Loucy (cell line): ENCODE measurements around the gene LMNTD2.

Source experiments
- H2AFZ ChIP-seq: fragments of 200-600 bp; sonication (generic); 2 replicates; pipeline ENCODE4 v1.6.0; 2016; ENCODE audit warnings: antibody characterized with exemption, mild to moderate bottlenecking, low read length, moderate library complexity
- H3F3A ChIP-seq: fragments of 200-600 bp; 2 replicates; pipeline ENCODE4 v1.6.0; 2016; ENCODE audit warnings: antibody characterized with exemption, low read depth, mild to moderate bottlenecking
- H3K27me3 ChIP-seq: fragments of 200-600 bp; sonication (generic); 2 replicates; pipeline ENCODE4 v1.6.1; 2014; ENCODE audit warnings: low read length, mild to moderate bottlenecking; ENCODE audit not compliant: insufficient read depth, poor library complexity, severe bottlenecking
- H3K36me3 ChIP-seq: fragments of 200-600 bp; sonication (generic); 2 replicates; pipeline ENCODE4 v1.6.1; 2016; ENCODE audit warnings: low read length; ENCODE audit not compliant: insufficient read depth
- H3K4me1 ChIP-seq: fragments of 200-600 bp; sonication (generic); 2 replicates; pipeline ENCODE4 v1.5.1; 2014; ENCODE audit warnings: low read length, mild to moderate bottlenecking; ENCODE audit not compliant: insufficient read depth, poor library complexity, severe bottlenecking
- H3K4me2 ChIP-seq: fragments of 200-600 bp; sonication (generic); 2 replicates; pipeline ENCODE4 v1.6.0; 2014; ENCODE audit warnings: antibody characterized with exemption, low read length, low read depth, mild to moderate bottlenecking; ENCODE audit not compliant: poor library complexity, severe bottlenecking
- H3K4me3 ChIP-seq: fragments of 200-600 bp; sonication (generic); 2 replicates; pipeline ENCODE4 v1.5.1; 2014; ENCODE audit warnings: low read length, mild to moderate bottlenecking, mixed read lengths; ENCODE audit not compliant: poor library complexity, severe bottlenecking
- H3K79me2 ChIP-seq: fragments of 200-600 bp; sonication (generic); 2 replicates; pipeline ENCODE4 v1.6.1; 2014; ENCODE audit warnings: low read length; ENCODE audit not compliant: insufficient read depth
- H3K9ac ChIP-seq: fragments of 200-600 bp; sonication (generic); 2 replicates; pipeline ENCODE4 v1.6.0; 2014; ENCODE audit warnings: mild to moderate bottlenecking, low read depth, low read length, moderate library complexity; ENCODE audit not compliant: poor library complexity, severe bottlenecking
- H3K9me2 ChIP-seq: fragments of 200-600 bp; sonication (generic); replicated peaks from 2 replicates; pipeline ENCODE4 v1.6.1; 2016; ENCODE audit warnings: low read depth, low read length, mixed read lengths
- H3K9me3 ChIP-seq: fragments of 200-600 bp; sonication (generic); 2 replicates; pipeline ENCODE4 v1.6.1; 2014; ENCODE audit warnings: mild to moderate bottlenecking, antibody characterized with exemption, low read length, low read depth; ENCODE audit not compliant: insufficient read depth
- H4K20me1 ChIP-seq: fragments of 200-600 bp; sonication (generic); 2 replicates; pipeline ENCODE4 v1.6.0; 2014; ENCODE audit warnings: antibody characterized with exemption, low read length, mild to moderate bottlenecking; ENCODE audit not compliant: insufficient read depth, poor library complexity, severe bottlenecking
- EZH2phosphoT487 ChIP-seq: fragments of 200-600 bp; IDR thresholded peaks from 2 replicates; pipeline ENCODE4 v1.6.1; 2018; ENCODE audit warnings: antibody characterized with exemption, mild to moderate bottlenecking, moderate library complexity, borderline replicate concordance
- TF ChIP-seq, protein P1 (sequence below): fragments of 200-600 bp; sonication (generic); conservative IDR thresholded peaks from 2 replicates; pipeline ENCODE4 v1.5.1; 2014; ENCODE audit warnings: mild to moderate bottlenecking, antibody characterized with exemption, low read length

LMNTD2 gene

DNA sequence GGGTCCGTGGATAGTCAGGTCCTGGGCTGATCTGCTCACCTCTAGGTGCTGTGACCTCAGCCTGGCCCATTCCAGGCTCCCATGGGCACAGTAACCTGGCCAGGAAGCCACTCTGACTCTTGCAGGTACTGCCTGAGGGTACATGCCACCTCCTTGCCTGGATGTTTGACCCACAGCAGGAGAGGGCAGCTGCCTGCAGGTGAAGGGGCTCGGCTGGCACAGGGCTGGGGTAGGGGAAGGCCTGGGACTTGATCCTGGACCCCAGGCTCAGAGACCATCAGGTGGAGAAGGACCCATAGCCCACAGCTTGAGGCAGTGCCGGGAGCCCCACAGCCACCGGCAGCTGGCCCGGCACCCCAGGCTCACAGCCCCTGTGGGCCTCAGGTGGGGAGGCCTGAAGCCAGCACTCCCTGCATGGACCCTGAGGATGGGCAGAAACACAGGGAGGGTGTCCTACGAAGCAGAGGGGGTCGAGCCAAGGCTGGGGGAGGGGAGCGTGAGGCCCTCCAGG is 20.5 kb downstream of the LMNTD2 start:
- Histone ChIP-seq H3K9me3 (no peaks in the 10 kb centered on the region), H4K20me1 (no peaks in the 10 kb centered on the region), H3K4me3 (no peak overlapping the region), H3K9me2 (no peaks in the 10 kb centered on the region), H3K27me3 (no peaks in the 10 kb centered on the region), H2AFZ (no peak overlapping the region), H3K4me2 (no peak overlapping the region), H3K4me1 (peaks cover 7% of the 10 kb centered on the region), H3K79me2 (no peaks in the 10 kb centered on the region), H3K9ac (no peak overlapping the region), H3K36me3 (no peaks in the 10 kb centered on the region), H3F3A (no peaks in the 10 kb centered on the region)
- TF ChIP-seq, protein P1, sequence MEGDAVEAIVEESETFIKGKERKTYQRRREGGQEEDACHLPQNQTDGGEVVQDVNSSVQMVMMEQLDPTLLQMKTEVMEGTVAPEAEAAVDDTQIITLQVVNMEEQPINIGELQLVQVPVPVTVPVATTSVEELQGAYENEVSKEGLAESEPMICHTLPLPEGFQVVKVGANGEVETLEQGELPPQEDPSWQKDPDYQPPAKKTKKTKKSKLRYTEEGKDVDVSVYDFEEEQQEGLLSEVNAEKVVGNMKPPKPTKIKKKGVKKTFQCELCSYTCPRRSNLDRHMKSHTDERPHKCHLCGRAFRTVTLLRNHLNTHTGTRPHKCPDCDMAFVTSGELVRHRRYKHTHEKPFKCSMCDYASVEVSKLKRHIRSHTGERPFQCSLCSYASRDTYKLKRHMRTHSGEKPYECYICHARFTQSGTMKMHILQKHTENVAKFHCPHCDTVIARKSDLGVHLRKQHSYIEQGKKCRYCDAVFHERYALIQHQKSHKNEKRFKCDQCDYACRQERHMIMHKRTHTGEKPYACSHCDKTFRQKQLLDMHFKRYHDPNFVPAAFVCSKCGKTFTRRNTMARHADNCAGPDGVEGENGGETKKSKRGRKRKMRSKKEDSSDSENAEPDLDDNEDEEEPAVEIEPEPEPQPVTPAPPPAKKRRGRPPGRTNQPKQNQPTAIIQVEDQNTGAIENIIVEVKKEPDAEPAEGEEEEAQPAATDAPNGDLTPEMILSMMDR = no peak
- TF ChIP-seq EZH2phosphoT487 = no peak

- no peak overlapping the region for H2AFZ ChIP-seq
- no peaks in the 10 kb centered on the region for H3K27me3 ChIP-seq
- TF ChIP-seq, protein P1 = no peak
- no peak for TF ChIP-seq EZH2phosphoT487
- no peak overlapping the region for H3K4me2 ChIP-seq
- no peaks in the 10 kb centered on the region for H3K36me3 ChIP-seq
- no peak overlapping the region for H3K4me3 ChIP-seq
- peaks cover 16% of the 10 kb centered on the region for H3K4me1 ChIP-seq
- no peaks in the 10 kb centered on the region for H3F3A ChIP-seq
- no peaks in the 10 kb centered on the region for H3K9me2 ChIP-seq
- H3K9ac ChIP-seq = no peak overlapping the region
- H3K9me3 ChIP-seq = no peaks in the 10 kb centered on the region
- peaks cover 13% of the 10 kb centered on the region for H4K20me1 ChIP-seq
- H3K79me2 ChIP-seq = peaks cover 15% of the 10 kb centered on the region
Measured at GRCh38 chr11:538431-539051, 22.0 kb downstream of the LMNTD2 start.

DNA sequence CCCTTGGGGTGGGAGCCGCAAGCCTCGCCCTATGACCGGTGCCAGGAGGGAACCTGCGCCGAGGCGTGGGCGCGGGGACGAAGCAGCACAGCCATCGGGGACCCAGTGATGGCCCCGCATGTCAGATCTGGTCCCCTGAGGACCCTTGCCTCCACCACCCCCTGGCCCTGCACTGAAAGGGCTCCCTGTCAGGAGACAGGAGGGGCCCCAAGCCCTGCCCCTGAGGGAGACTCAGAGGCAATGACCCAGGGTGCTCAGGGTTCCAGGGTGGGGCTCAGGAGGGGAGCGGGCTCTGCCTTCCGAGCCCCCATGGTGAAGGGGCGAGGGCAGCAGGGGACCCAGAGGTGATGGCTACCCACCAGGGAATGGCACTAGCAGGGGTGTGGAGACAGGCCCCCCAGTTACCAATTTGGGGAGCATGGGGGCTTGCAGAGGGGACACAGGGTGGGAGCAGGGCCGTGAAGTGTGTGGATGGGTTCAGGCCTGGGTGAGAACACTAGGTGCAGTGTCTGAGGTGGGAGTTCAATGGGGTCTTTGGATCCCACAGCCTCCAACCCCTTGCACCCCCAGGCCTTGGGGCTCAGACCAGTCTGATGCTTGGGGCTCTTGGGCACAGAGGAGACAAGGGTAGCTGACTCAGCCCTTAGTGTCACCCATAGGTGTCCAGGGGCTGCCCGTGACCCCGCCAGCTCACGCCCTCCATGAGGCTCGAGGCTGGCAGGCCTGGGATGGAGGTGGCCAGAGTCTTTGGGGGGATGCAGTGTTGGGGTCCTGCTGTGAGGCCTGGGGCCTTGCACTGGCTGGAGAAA is 22.7 kb downstream of the LMNTD2 start:
- Histone ChIP-seq H3K79me2 (peaks cover 17% of the 10 kb centered on the region), H4K20me1 (peaks cover 15% of the 10 kb centered on the region), H3K27me3 (no peaks in the 10 kb centered on the region), H3K36me3 (no peaks in the 10 kb centered on the region), H3K4me3 (no peak overlapping the region), H3K9ac (no peak overlapping the region), H3K4me2 (no peak overlapping the region), H3K9me2 (no peaks in the 10 kb centered on the region), H2AFZ (no peak overlapping the region), H3F3A (no peaks in the 10 kb centered on the region), H3K4me1 (peaks cover 17% of the 10 kb centered on the region), H3K9me3 (no peaks in the 10 kb centered on the region)
- TF ChIP-seq, protein P1 = no peak
- no peak for TF ChIP-seq EZH2phosphoT487
